ENCODE measurements around the gene C5orf58.

- TF ChIP-seq ZNF274 (IDR thresholded peaks at IDR 0.05; ENCODE audit: insufficient read depth, insufficient read length) (no peak), BHLHE40 (IDR thresholded peaks at IDR 0.05; ENCODE audit: borderline replicate concordance in 1 of 2, low read depth in 2 of 2, low read length in 1 of 2) (no peak), ELK1 (IDR thresholded peaks at IDR 0.05; ENCODE audit: low read depth, low read length) (no peak), BCL11A (IDR thresholded peaks at IDR 0.05; ENCODE audit: low read depth, low read length) (no peak), POLR2A (IDR thresholded peaks at IDR 0.05; ENCODE audit: low read depth, low read length) (no peak), RB1 (IDR thresholded peaks at IDR 0.05; ENCODE audit: borderline replicate concordance) (no peak)
Observed at GRCh38 chr5:170287532-170287931, 54.7 kb downstream of the C5orf58 start.

Data from GM12878 (cell line).